GM12892 (cell line): Measurements from ENCODE around the gene DNAH11.

ENCODE experiments used
- POLR2A ChIP-seq: IDR thresholded peaks from 2 replicates; pipeline ENCODE4 v1.6.1; 2011; ENCODE audit warnings: low read depth, low read length, control low read depth
- POLR2AphosphoS5 ChIP-seq: IDR thresholded peaks from 2 replicates; pipeline ENCODE4 v1.6.1; 2011; ENCODE audit warnings: low read depth, low read length, control low read depth

DNA sequence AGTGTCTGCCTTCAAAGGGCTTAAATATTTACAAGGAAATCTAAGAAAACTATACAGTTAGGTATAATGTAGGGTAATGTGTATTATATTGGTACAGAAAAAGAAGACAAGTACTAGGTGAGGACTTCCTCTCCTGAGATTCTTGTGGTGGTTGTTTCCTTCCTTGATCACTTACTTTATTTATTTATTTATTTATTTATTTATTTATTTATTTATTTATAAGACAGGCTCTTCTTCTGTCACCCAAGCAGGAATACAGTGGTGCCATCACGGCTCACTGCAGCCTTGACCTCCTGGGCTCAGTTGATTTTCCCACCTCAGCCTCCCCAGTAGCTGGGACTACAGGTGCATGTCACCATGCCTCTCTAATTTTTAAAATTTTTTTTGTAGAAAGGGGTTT lies 18.2 kb upstream of the DNAH11 start:
- no peak for TF ChIP-seq POLR2A
- no peak for TF ChIP-seq POLR2AphosphoS5
